ENCODE data around the gene VPS36. TPM values are rescaled to one million over a fixed set of nuclear protein-coding genes. Genes with fewer than 3 reads are reported as not detected.
"Not testable (repeated sequence)": the region's sequence is repeated elsewhere in the genome, so short reads cannot be mapped to it uniquely, and the experiment has no call there.

The VPS36 gene, protein sequence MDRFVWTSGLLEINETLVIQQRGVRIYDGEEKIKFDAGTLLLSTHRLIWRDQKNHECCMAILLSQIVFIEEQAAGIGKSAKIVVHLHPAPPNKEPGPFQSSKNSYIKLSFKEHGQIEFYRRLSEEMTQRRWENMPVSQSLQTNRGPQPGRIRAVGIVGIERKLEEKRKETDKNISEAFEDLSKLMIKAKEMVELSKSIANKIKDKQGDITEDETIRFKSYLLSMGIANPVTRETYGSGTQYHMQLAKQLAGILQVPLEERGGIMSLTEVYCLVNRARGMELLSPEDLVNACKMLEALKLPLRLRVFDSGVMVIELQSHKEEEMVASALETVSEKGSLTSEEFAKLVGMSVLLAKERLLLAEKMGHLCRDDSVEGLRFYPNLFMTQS
- 35.8 and 40.7 TPM in 2 replicates for total RNA-seq

DNA sequence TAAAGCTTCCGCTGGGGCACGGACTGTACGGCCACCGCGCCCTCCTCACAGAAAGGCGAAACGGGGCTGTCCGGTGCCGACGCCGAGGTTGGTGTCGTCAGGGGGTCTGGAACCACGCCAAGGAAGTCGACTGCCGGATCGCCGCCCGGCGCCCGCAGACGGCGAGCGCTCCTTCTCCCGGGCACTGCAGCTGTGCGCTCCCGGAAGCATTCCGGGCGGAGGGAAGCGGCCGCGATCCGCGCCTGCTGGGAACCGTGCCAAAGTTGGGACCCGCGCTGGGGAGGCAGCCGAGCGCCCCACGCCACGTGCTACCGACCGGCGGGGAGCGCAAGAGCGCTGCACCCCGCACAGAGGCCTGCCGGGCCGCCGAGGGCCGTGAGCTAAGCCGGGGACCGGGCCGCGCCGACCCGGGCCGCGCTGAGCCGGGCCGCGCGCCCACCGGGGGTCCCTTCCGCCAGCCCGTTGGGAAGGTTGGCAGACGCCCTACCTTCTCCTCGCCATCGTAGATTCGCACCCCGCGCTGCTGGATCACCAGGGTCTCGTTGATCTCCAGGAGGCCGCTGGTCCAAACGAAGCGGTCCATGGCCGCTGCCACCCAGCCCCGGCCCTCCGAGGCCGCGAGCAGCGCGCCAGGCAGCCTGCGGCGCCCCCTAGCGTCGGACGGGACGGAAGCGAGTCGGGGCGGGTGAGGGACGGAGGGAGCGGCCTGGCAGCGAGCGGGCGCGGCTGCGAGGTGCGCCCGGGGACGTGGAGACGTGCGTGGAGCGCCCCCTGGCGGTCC is at the start of gene VPS36:
Gene VPS36 (minus strand): TSS at position 623 of the 781 bp plus-strand sequence. CDS start 40 bp downstream, at position 583.
- DNase-seq (ENCODE audit: insufficient read length, low spot score, missing footprints) = peak; percentile 98
- peaks cover 44% of the 10 kb centered on the region for H3K79me2 ChIP-seq (ENCODE audit: insufficient read depth, low read length)
- H4K20me1 ChIP-seq (ENCODE audit: insufficient read depth, low read length) = peaks cover 9% of the 10 kb centered on the region
- H3K4me1 ChIP-seq (ENCODE audit: insufficient read depth, low read length) = peaks cover 26% of the 10 kb centered on the region
- H3K27me3 ChIP-seq (ENCODE audit: insufficient read depth, low read length) = no peaks in the 10 kb centered on the region
- peaks cover under 1% of the 10 kb centered on the region for H3K36me3 ChIP-seq (ENCODE audit: insufficient read depth, low read length)
- H3K4me3 ChIP-seq (ENCODE audit: insufficient read depth, low read length) = peak within 1 kb of the TSS; percentile 82
- peak within 1 kb of the TSS; percentile 78 for H2AFZ ChIP-seq (ENCODE audit: low read length)
- H3K4me2 ChIP-seq (ENCODE audit: insufficient read depth, low read length) = peak within 1 kb of the TSS; percentile 92
- TF ChIP-seq, protein P1, sequence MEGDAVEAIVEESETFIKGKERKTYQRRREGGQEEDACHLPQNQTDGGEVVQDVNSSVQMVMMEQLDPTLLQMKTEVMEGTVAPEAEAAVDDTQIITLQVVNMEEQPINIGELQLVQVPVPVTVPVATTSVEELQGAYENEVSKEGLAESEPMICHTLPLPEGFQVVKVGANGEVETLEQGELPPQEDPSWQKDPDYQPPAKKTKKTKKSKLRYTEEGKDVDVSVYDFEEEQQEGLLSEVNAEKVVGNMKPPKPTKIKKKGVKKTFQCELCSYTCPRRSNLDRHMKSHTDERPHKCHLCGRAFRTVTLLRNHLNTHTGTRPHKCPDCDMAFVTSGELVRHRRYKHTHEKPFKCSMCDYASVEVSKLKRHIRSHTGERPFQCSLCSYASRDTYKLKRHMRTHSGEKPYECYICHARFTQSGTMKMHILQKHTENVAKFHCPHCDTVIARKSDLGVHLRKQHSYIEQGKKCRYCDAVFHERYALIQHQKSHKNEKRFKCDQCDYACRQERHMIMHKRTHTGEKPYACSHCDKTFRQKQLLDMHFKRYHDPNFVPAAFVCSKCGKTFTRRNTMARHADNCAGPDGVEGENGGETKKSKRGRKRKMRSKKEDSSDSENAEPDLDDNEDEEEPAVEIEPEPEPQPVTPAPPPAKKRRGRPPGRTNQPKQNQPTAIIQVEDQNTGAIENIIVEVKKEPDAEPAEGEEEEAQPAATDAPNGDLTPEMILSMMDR (IDR thresholded peaks at IDR 0.05; ENCODE audit: extremely low read depth, low read depth, low read length) = peak; percentile 97
- no peaks in the 10 kb centered on the region for H3K9me3 ChIP-seq (ENCODE audit: low read depth, low read length)
- peak within 1 kb of the TSS; percentile 77 for H3K27ac ChIP-seq (ENCODE audit: low read depth, low read length)

DNA sequence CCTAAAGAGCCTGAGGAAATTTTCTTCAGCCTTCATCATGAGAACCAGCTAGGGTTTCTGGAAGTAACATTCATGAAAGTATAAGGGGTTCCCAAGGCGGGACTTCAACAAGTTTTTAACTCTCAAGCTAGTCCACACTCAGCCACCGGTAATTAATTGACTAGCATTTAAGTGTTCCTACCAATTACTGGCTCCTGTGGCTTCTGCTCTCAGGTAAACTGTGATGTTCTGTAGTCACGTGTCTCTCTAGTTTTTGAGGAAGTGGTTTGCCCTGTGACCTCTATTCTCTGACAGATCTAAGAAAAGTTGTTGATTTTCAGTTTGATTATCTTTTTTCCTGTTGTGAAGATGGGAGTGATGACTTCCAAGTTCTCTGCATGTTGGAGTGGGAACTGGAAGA is 47.5 kb upstream of the VPS36 start:
- H3K4me2 ChIP-seq (ENCODE audit: insufficient read depth, low read length); H3K79me2 ChIP-seq (ENCODE audit: insufficient read depth, low read length); H3K27me3 ChIP-seq (ENCODE audit: insufficient read depth, low read length); H3K27ac ChIP-seq (ENCODE audit: low read depth, low read length); H3K9me3 ChIP-seq (ENCODE audit: low read depth, low read length); H3K36me3 ChIP-seq (ENCODE audit: insufficient read depth, low read length); H2AFZ ChIP-seq (ENCODE audit: low read length); DNase-seq (ENCODE audit: insufficient read length, low spot score, missing footprints); H3K4me1 ChIP-seq (ENCODE audit: insufficient read depth, low read length); H4K20me1 ChIP-seq (ENCODE audit: insufficient read depth, low read length); H3K4me3 ChIP-seq (ENCODE audit: insufficient read depth, low read length): not testable (repeated sequence)

DNA sequence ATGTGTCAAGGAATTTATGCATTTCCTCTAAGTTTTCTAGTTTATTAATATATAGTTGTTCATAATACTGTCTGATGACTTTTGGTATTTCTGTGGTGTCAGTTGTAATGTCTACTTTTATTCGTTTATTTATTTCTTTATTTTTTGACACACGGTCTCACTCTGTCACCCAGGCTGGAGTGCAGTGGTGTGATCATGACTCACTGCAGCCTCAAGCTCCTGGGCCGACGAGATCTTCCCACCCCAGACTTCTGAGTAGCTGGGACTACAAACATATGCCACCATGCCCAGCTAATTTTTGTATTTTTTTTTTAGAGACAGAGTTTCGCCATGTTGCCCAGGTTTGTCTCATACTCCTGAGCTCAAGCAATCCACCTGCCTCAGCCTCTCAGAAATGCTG is 43.8 kb upstream of the VPS36 start:
- not testable (repeated sequence) for H3K4me1 ChIP-seq (ENCODE audit: insufficient read depth, low read length); H4K20me1 ChIP-seq (ENCODE audit: insufficient read depth, low read length); H2AFZ ChIP-seq (ENCODE audit: low read length); DNase-seq (ENCODE audit: insufficient read length, low spot score, missing footprints); H3K36me3 ChIP-seq (ENCODE audit: insufficient read depth, low read length); H3K27ac ChIP-seq (ENCODE audit: low read depth, low read length); H3K9me3 ChIP-seq (ENCODE audit: low read depth, low read length); H3K79me2 ChIP-seq (ENCODE audit: insufficient read depth, low read length); H3K27me3 ChIP-seq (ENCODE audit: insufficient read depth, low read length); H3K4me3 ChIP-seq (ENCODE audit: insufficient read depth, low read length); H3K4me2 ChIP-seq (ENCODE audit: insufficient read depth, low read length)

DNA sequence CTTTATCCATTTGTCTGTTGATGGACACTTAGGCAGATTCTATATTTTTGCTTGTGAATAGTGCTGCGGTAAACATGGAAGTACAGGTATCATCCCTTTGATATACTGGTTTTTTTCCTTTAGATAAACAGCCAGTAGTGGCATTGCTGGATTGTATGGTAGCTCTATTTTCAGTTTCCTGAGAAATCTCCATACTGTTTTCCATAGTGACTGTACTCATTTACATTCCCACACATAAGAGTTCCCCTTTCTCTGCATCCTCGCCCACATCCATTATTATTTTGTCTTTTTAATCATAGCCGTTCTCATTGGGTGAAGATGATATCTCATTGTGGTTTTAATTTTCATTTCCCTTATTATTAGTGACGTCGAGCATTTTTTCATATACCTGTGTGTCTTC is 40.6 kb upstream of the VPS36 start:
- not testable (repeated sequence) for H2AFZ ChIP-seq (ENCODE audit: low read length); H3K36me3 ChIP-seq (ENCODE audit: insufficient read depth, low read length); DNase-seq (ENCODE audit: insufficient read length, low spot score, missing footprints); H3K79me2 ChIP-seq (ENCODE audit: insufficient read depth, low read length); H3K9me3 ChIP-seq (ENCODE audit: low read depth, low read length); H3K27me3 ChIP-seq (ENCODE audit: insufficient read depth, low read length); H3K4me2 ChIP-seq (ENCODE audit: insufficient read depth, low read length); H3K4me3 ChIP-seq (ENCODE audit: insufficient read depth, low read length); H4K20me1 ChIP-seq (ENCODE audit: insufficient read depth, low read length); H3K27ac ChIP-seq (ENCODE audit: low read depth, low read length); H3K4me1 ChIP-seq (ENCODE audit: insufficient read depth, low read length)

DNA sequence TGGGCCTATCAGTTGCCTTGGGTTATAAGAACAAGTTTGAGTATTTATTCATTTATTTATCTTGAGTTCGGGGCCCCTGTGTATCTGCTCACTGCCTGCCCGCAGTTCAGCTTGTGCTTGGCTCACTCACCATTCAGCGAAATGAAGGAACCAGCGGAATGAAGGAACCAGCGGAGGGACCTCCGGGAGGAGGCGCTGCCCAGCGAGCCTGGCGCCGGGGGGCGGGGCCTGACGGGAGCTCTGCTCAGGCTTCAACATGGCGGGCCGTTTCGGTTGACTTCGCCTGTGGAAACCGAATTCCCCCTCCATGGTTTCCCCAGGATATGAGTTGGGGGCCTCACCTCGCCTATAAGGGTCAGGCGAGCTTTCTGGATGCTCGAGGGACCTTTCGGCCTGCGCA is 38.3 kb upstream of the VPS36 start:
- H3K4me1 ChIP-seq (ENCODE audit: insufficient read depth, low read length); H3K27me3 ChIP-seq (ENCODE audit: insufficient read depth, low read length); H3K9me3 ChIP-seq (ENCODE audit: low read depth, low read length); DNase-seq (ENCODE audit: insufficient read length, low spot score, missing footprints); H3K36me3 ChIP-seq (ENCODE audit: insufficient read depth, low read length); H3K4me3 ChIP-seq (ENCODE audit: insufficient read depth, low read length); H4K20me1 ChIP-seq (ENCODE audit: insufficient read depth, low read length); H3K27ac ChIP-seq (ENCODE audit: low read depth, low read length); H3K4me2 ChIP-seq (ENCODE audit: insufficient read depth, low read length); H2AFZ ChIP-seq (ENCODE audit: low read length); H3K79me2 ChIP-seq (ENCODE audit: insufficient read depth, low read length): not testable (repeated sequence)

DNA sequence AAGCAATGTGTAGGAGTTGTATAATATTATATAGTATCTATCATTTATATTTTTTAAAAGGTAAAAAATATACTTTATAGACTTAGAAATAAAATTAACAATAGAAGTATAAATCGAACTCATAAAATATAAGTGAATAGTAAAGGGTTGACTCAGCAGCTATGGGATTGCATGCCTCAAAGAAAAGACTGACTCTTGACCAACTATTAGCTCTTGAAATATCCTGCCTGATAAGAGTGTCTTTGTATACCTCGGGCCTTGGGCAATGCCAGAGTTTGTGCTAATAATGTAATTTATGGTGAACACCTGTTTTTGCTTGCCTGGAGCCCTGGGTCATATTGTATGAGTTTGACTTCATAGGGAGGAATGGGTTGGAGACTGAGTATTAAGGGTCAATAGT is 36.6 kb upstream of the VPS36 start:
- H3K79me2 ChIP-seq (ENCODE audit: insufficient read depth, low read length); H3K27me3 ChIP-seq (ENCODE audit: insufficient read depth, low read length); H4K20me1 ChIP-seq (ENCODE audit: insufficient read depth, low read length); H3K4me1 ChIP-seq (ENCODE audit: insufficient read depth, low read length); H3K4me2 ChIP-seq (ENCODE audit: insufficient read depth, low read length); H3K4me3 ChIP-seq (ENCODE audit: insufficient read depth, low read length); DNase-seq (ENCODE audit: insufficient read length, low spot score, missing footprints); H3K36me3 ChIP-seq (ENCODE audit: insufficient read depth, low read length); H3K27ac ChIP-seq (ENCODE audit: low read depth, low read length); H3K9me3 ChIP-seq (ENCODE audit: low read depth, low read length); H2AFZ ChIP-seq (ENCODE audit: low read length): not testable (repeated sequence)

DNA sequence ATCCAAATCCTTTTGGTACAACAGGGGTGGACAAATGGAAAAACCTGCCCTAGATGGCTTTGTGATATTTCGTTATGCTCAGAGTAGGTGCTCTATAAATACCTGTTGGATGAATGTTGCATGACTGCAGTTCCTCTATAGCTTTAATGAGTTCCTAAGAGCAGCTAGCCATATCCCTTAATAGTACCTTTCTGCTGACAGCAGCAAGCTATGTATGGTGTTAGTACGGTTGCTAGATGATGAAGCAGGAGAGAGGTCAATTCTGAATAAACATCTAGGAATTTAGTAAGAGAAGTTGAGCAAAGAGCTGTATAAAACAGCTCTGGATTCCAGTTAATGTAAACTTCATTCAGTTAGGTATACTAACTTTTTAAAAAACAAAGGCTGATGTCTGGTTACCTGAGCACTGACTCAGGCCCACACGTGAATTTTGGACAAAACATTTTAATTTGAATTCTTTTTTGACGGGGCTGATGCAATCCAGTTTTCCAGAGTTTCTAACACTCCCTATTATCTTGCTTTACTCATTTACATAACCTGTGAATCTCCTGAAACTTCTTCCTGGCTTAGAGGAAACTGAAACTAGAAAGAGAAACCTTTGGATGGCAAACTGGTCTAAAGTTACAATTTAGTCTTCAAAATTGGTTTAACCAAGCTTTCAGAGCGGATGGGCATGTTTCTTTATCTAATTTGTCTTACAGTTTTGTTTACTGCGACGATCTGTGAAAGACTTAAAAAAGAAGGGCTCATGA is 30.4 kb upstream of the VPS36 start:
- H4K20me1 ChIP-seq (ENCODE audit: insufficient read depth, low read length); H3K79me2 ChIP-seq (ENCODE audit: insufficient read depth, low read length); DNase-seq (ENCODE audit: insufficient read length, low spot score, missing footprints); H3K4me2 ChIP-seq (ENCODE audit: insufficient read depth, low read length); H3K36me3 ChIP-seq (ENCODE audit: insufficient read depth, low read length); H3K4me1 ChIP-seq (ENCODE audit: insufficient read depth, low read length); H3K27ac ChIP-seq (ENCODE audit: low read depth, low read length); H3K27me3 ChIP-seq (ENCODE audit: insufficient read depth, low read length); H2AFZ ChIP-seq (ENCODE audit: low read length); H3K4me3 ChIP-seq (ENCODE audit: insufficient read depth, low read length); H3K9me3 ChIP-seq (ENCODE audit: low read depth, low read length): not testable (repeated sequence)
